GM18951 (cell line): ENCODE results near the gene SORCS2.

Experiments
- POLR2A ChIP-seq: IDR thresholded peaks from 4 replicates; pipeline ENCODE4 v1.6.1; 2011; ENCODE audit warnings: mild to moderate bottlenecking; ENCODE audit not compliant: insufficient read length, insufficient read depth; ENCODE audit errors: extremely low read depth
- in situ Hi-C: fragments of 300-500 bp; cut with MboI; formaldehyde crosslinking; loops from one replicate; pipeline ENCODE4 v1.12.0; 2022; ENCODE audit warnings: low sequenced_read_pairs, mixed read lengths, inconsistent platforms; ENCODE audit not compliant: unreplicated experiment

SORCS2 gene

GRCh38 chr4:7532043-7532442 is 339.7 kb downstream of the SORCS2 start:
- TF ChIP-seq POLR2A = no peak
- in situ Hi-C loops = no loop called here

- no peak for TF ChIP-seq POLR2A
- in situ Hi-C loops = no loop called here
These were observed 340.9 kb downstream of the SORCS2 start for GRCh38 chr4:7533267-7533666.

- in situ Hi-C loops = no loop called here
- TF ChIP-seq POLR2A = no peak
These were observed 342.8 kb downstream of the SORCS2 start for GRCh38 chr4:7535094-7535493.

GRCh38 chr4:7535619-7536018 is 343.3 kb downstream of the SORCS2 start:
- TF ChIP-seq POLR2A = no peak
- in situ Hi-C loops = no loop called here

GRCh38 chr4:7536876-7537275 is 344.5 kb downstream of the SORCS2 start:
- in situ Hi-C loops = no loop called here
- no peak for TF ChIP-seq POLR2A

GRCh38 chr4:7537853-7538400 is 345.6 kb downstream of the SORCS2 start:
- TF ChIP-seq POLR2A = no peak
- in situ Hi-C loops = no loop called here

GRCh38 chr4:7538518-7538917 is 346.2 kb downstream of the SORCS2 start:
- no peak for TF ChIP-seq POLR2A
- in situ Hi-C loops = no loop called here

GRCh38 chr4:7539186-7539585 is 346.8 kb downstream of the SORCS2 start:
- no peak for TF ChIP-seq POLR2A
- in situ Hi-C loops = no loop called here

GRCh38 chr4:7539659-7540058 is 347.3 kb downstream of the SORCS2 start:
- no peak for TF ChIP-seq POLR2A
- in situ Hi-C loops = no loop called here

GRCh38 chr4:7540206-7540605 is 347.9 kb downstream of the SORCS2 start:
- in situ Hi-C loops = no loop called here
- no peak for TF ChIP-seq POLR2A

GRCh38 chr4:7540654-7541413 is 348.5 kb downstream of the SORCS2 start:
- no peak for TF ChIP-seq POLR2A

GRCh38 chr4:7541414-7541810 is 349.1 kb downstream of the SORCS2 start:
- in situ Hi-C loops = no loop called here
- TF ChIP-seq POLR2A = no peak

More at GRCh38 chr4:7540654-7541413, 348.5 kb downstream of the SORCS2 start:
- in situ Hi-C loops = no loop called here

- in situ Hi-C loops = no loop called here
These were observed 350.4 kb downstream of the SORCS2 start for GRCh38 chr4:7542781-7543180.

GRCh38 chr4:7546152-7546808 is 353.9 kb downstream of the SORCS2 start:
- in situ Hi-C loops = no loop called here
- no peak for TF ChIP-seq POLR2A

More at GRCh38 chr4:7542781-7543180, 350.4 kb downstream of the SORCS2 start:
- no peak for TF ChIP-seq POLR2A
